GM12878 (cell line): Measurements from ENCODE around the gene NOXA1. TPM values are rescaled to one million over a fixed set of nuclear protein-coding genes. Genes with fewer than 3 reads are reported as not detected.

Experiments
- CREB1 ChIP-seq: IDR thresholded peaks from 2 replicates; pipeline ENCODE4 v1.6.1; 2012; ENCODE audit warnings: low read depth, mild to moderate bottlenecking, inconsistent platforms
- IKZF1 ChIP-seq: fragments of 450-650 bp; conservative IDR thresholded peaks from 2 replicates; pipeline ENCODE4 v1.6.1; 2017; ENCODE audit warnings: antibody characterized with exemption, mild to moderate bottlenecking
- IRF5 ChIP-seq: fragments of 450-650 bp; IDR thresholded peaks from 2 replicates; pipeline ENCODE4 v1.6.1; 2017; ENCODE audit warnings: borderline replicate concordance
- JUNB ChIP-seq: IDR thresholded peaks from 2 replicates; pipeline ENCODE4 v1.6.1; 2016; ENCODE audit warnings: antibody characterized with exemption, mild to moderate bottlenecking
- KDM1A ChIP-seq: fragments of 200-600 bp; sonication (generic); IDR thresholded peaks from 2 replicates; pipeline ENCODE4 v1.6.1; 2016; ENCODE audit warnings: borderline replicate concordance
- KLF5 ChIP-seq: fragments of 450-650 bp; IDR thresholded peaks from 2 replicates; pipeline ENCODE4 v1.6.1; 2014; ENCODE audit warnings: mild to moderate bottlenecking; ENCODE audit not compliant: partially characterized antibody
- LARP7 ChIP-seq: fragments of 450-650 bp; IDR thresholded peaks from 2 replicates; pipeline ENCODE4 v1.6.1; 2017; ENCODE audit warnings: mild to moderate bottlenecking
- MTA2 ChIP-seq: fragments of 450-650 bp; IDR thresholded peaks from 2 replicates; pipeline ENCODE4 v1.6.1; 2016; ENCODE audit warnings: low read depth, mild to moderate bottlenecking, moderate library complexity
- MXI1 ChIP-seq: fragments of 150-350 bp; IDR thresholded peaks from 2 replicates; pipeline ENCODE4 v1.6.1; 2011; ENCODE audit warnings: low read depth, mild to moderate bottlenecking, inconsistent platforms, low read length, improper control_type of control experiment
- MYC ChIP-seq: IDR thresholded peaks from 2 replicates; pipeline ENCODE4 v1.6.1; 2011; ENCODE audit warnings: mild to moderate bottlenecking, low read length, moderate library complexity, inconsistent platforms; ENCODE audit not compliant: insufficient read depth, insufficient replicate concordance, insufficient read length, severe bottlenecking
- NR2C2 ChIP-seq: IDR thresholded peaks from 2 replicates; pipeline ENCODE4 v1.6.1; 2011; ENCODE audit warnings: borderline replicate concordance, low read depth; ENCODE audit not compliant: control insufficient read depth, insufficient read length
- PBX3 ChIP-seq: IDR thresholded peaks from 2 replicates; pipeline ENCODE4 v1.6.1; 2011; ENCODE audit warnings: mild to moderate bottlenecking, low read depth, low read length, moderate library complexity; ENCODE audit not compliant: insufficient replicate concordance
- POLR2AphosphoS2 ChIP-seq: IDR thresholded peaks from 2 replicates; pipeline ENCODE4 v1.6.1; 2011; ENCODE audit warnings: low read depth, mild to moderate bottlenecking, low read length, improper control_type of control experiment, moderate library complexity
- RAD51 ChIP-seq: fragments of 450-650 bp; IDR thresholded peaks from 2 replicates; pipeline ENCODE4 v1.6.1; 2016; ENCODE audit warnings: moderate library complexity, mild to moderate bottlenecking, inconsistent platforms
- RB1 ChIP-seq: fragments of 450-650 bp; formaldehyde crosslinking; IDR thresholded peaks from 2 replicates; pipeline ENCODE4 v1.6.1; 2017; ENCODE audit warnings: mild to moderate bottlenecking, borderline replicate concordance
- RCOR1 ChIP-seq: conservative IDR thresholded peaks from 2 replicates; pipeline ENCODE4 v1.6.1; 2012; ENCODE audit warnings: low read depth, low read length, improper control_type of control experiment
- USF1 ChIP-seq: IDR thresholded peaks from 2 replicates; pipeline ENCODE4 v1.6.1; 2011; ENCODE audit warnings: borderline replicate concordance, low read depth, mild to moderate bottlenecking, moderate library complexity, mixed read lengths, low read length; ENCODE audit not compliant: insufficient read depth; ENCODE audit errors: extremely low read length
- YY1 ChIP-seq: IDR thresholded peaks from 2 replicates; pipeline ENCODE4 v1.6.1; 2011; ENCODE audit warnings: low read depth, mild to moderate bottlenecking, low read length
- ZBTB33 ChIP-seq: fragments of 450-650 bp; IDR thresholded peaks from 2 replicates; pipeline ENCODE4 v1.6.1; 2017; ENCODE audit warnings: mild to moderate bottlenecking
- ZNF687 ChIP-seq: fragments of 450-650 bp; IDR thresholded peaks from 2 replicates; pipeline ENCODE4 v1.6.1; 2017; ENCODE audit warnings: mild to moderate bottlenecking, moderate library complexity
- polyA plus RNA-seq, 11 experiments: library from polyadenylated mRNA; depleted of rRNA in 4 of 11; unstranded in 6 of 11; stranded (reverse) in 5 of 11; fragments of >200 nt; fragmentation: Nextera tagmentation in 4 of 11; fragmentation: Illumina TruSeq in 1 of 11; extraction: Ambion mirVana in 4 of 11; extraction: Trizol in 1 of 11; gene quantifications; 1 replicate in 1 of 11; 2 replicates in 10 of 11; pipeline versions ENCODE4 v1.2.1 to v1.2.3, GENCODE V29; 2011 to 2016; ENCODE audit warnings: inconsistent platforms in 2 of 11, missing spikeins in 2 of 11, low read depth in 1 of 11
- total RNA-seq, 4 experiments: library from RNA; depleted of rRNA in 3 of 4; stranded (reverse); fragments of >200 nt in 3 of 4; fragmentation: Illumina TruSeq in 1 of 4; extraction: Trizol in 1 of 4; gene quantifications; 2 replicates each; pipeline versions ENCODE4 v1.2.1 to v1.2.3, GENCODE V29; 2013 to 2021

The NOXA1 gene
- total and polyA plus RNA-seq, 10 of the 15 experiments (the other 5 are each of a cell fraction or from before 2014, with no cell fraction given) = 0.08 to 0.20 TPM; not detected in 8

- TF ChIP-seq KDM1A (no peak), ZNF687 (peak; percentile 89), RAD51 (no peak), JUNB (no peak), IKZF1 (no peak; the same call in 1 of the 2 replicates), RCOR1 (no peak), CREB1 (no peak), MTA2 (no peak), PBX3 (no peak), POLR2AphosphoS2 (no peak), YY1 (no peak), NR2C2 (no peak), ZBTB33 (no peak), RB1 (0 out of 2 replicates have a peak, but pooled peaks have one; percentile 31), IRF5 (no peak), MXI1 (peak; percentile 81), USF1 (peak; percentile 63), MYC (peak; percentile 74), KLF5 (no peak), LARP7 (0 out of 2 replicates have a peak, but pooled peaks have one; percentile 54)
Measured at GRCh38 chr9:137417161-137418021, 5.8 kb upstream of the NOXA1 start (continued).
